Aorta (tissue), 5 donors: ENCODE measurements around the gene ENKD1. TPM values are rescaled to one million over a fixed set of nuclear protein-coding genes. Genes with fewer than 3 reads are reported as not detected.

Experiments used
- ATAC-seq: fragments of 200-7000 bp; cut with Tn5 transposase; one replicate; pipeline ENCODE4 v1.9.1; 2022; ENCODE audit warnings: moderate library complexity; ENCODE audit not compliant: low FRiP score
- DNase-seq, 2 donors: peaks; one replicate each; pipeline ENCODE4 v3.0.0-alpha.2; 2020
- H3K27ac ChIP-seq, 2 donors: one replicate each; pipeline ENCODE4 v1.5.1; 2013; ENCODE audit warnings: low read length in 2 of 2, mild to moderate bottlenecking in 2 of 2, moderate library complexity in 2 of 2, control low read depth in 1 of 2, inconsistent platforms in 1 of 2, low read depth in 1 of 2
- H3K27me3 ChIP-seq, 2 donors: one replicate each; pipeline ENCODE4 v1.6.1; 2013; ENCODE audit warnings: control low read depth in 1 of 2, low read length in 1 of 2, mild to moderate bottlenecking in 1 of 2, moderate library complexity in 1 of 2; ENCODE audit not compliant: insufficient read depth in 2 of 2, control insufficient read depth in 1 of 2
- H3K36me3 ChIP-seq, 2 donors: one replicate each; pipeline ENCODE4 v1.6.1; 2013; ENCODE audit warnings: control low read depth in 1 of 2, low read length in 1 of 2, mild to moderate bottlenecking in 1 of 2; ENCODE audit not compliant: insufficient read depth in 2 of 2, control insufficient read depth in 1 of 2
- H3K4me1 ChIP-seq, 2 donors: one replicate each; pipeline ENCODE4 v1.6.1; 2013; ENCODE audit warnings: low read length in 2 of 2, control low read depth in 1 of 2, mild to moderate bottlenecking in 1 of 2, moderate library complexity in 1 of 2; ENCODE audit not compliant: insufficient read depth in 2 of 2, control insufficient read depth in 1 of 2
- H3K4me3 ChIP-seq, 2 donors: one replicate each; pipeline ENCODE4 v1.5.1; 2013; ENCODE audit warnings: low read length in 2 of 2, control low read depth in 1 of 2, mild to moderate bottlenecking in 1 of 2
- H3K9me3 ChIP-seq: one replicate; pipeline ENCODE4 v1.6.1; 2013; ENCODE audit warnings: mild to moderate bottlenecking, low read length; ENCODE audit not compliant: control insufficient read depth
- WGBS, 2 donors: extraction: QIAGEN DNeasy Blood & Tissue Kit; methylation state at CpG; one replicate each; pipeline ENCODE4 v1.1.7; 2013; 5-methylcytosine and 5-hydroxymethylcytosine counted together
- intact Hi-C, 2 donors: fragments of 100-400 bp; cut with DNase I; formaldehyde crosslinking; loops; one replicate each; pipeline versions ENCODE4 v1.14.2 to v1.15.0; 2022
- polyA plus RNA-seq, 2 donors: library from polyadenylated mRNA; stranded (reverse); fragments of 200-250 nt; gene quantifications; one replicate each; pipeline ENCODE4 v1.2.3, GENCODE V29; 2013
- total RNA-seq, 2 donors: library from RNA; stranded (reverse); fragmentation: NEBNext Ultra II Directional; extraction: Animal tissue kit (Norgen Biotek cat#: 25700); gene quantifications; one replicate each; pipeline ENCODE4 v1.2.1, GENCODE V29; 2021
- donor health status: healthy with polysubstance abuse.
- donor health status: Bipolar disorder and iron deficiency.
- donor health status: DM: no; HTN: no; CAD: no.
- donor health status: DM: no; HTN: no; CAD: no.
- donor health status: DM: yes; HTN: yes; CAD: no.

Gene ENKD1
- total and polyA plus RNA-seq, 4 donors: 9.7 to 73.8 (median 14.2) TPM

- no peaks in the 10 kb centered on the region for H3K36me3 ChIP-seq
- H3K4me1 ChIP-seq: no peaks in the 10 kb centered on the region
- ATAC-seq: peak; percentile 87
- no peaks in the 10 kb centered on the region for H3K9me3 ChIP-seq
- no peaks in the 10 kb centered on the region for H3K27me3 ChIP-seq
- intact Hi-C loops: loop anchor here (1.0 to 5.0 kb wide), 3 partner anchors 106 to 147 kb away; partner anchors contain the start of gene CTCF (in 1 of the 2)
- H3K27ac ChIP-seq: peak overlapping the region in 1 of 2 donors; percentile 4
- no peak overlapping the region for H3K4me3 ChIP-seq
- 17 to 18% methylated on average over 14 to 18 of the region's 18 CpGs for WGBS, 2 donors
- peak; percentile 92 to 93 for DNase-seq
Observed at GRCh38 chr16:67667817-67668494, 1.4 kb upstream of the ENKD1 start.

DNA sequence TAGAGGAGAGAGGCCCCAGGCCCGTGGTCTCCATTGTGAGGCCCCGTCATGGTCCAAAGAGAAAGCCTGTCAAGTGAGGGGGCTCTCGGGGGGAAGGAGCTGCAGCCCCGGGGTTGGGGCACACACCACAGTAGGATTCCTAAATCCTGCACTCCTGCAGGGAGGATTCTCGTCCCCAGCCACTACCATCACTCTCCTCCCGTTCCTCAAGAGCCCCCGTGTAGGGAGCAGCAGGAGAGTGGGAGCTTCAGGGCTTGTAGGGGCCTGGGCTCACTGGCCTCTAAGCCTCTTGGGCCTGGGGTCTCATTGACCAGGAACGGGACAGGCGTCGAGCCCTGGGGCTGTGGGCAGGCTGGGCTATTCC lies 885 bp upstream of the ENKD1 start:
- no peaks in the 10 kb centered on the region for H3K27me3 ChIP-seq
- 19 to 31% methylated on average over 10 of the region's 10 CpGs for WGBS, 2 donors
- no peak for DNase-seq
- H3K9me3 ChIP-seq: no peaks in the 10 kb centered on the region
- peak; percentile 6 for ATAC-seq
- no peak overlapping the region for H3K4me3 ChIP-seq
- H3K27ac ChIP-seq: peak overlapping the region in 1 of 2 donors; percentile 4
- intact Hi-C loops: loop anchor here in 1 of 2 donors (1.0 to 5.0 kb wide), 2 partner anchors 105 to 120 kb away; partner anchors contain the start of gene CTCF
- no peaks in the 10 kb centered on the region for H3K4me1 ChIP-seq
- no peaks in the 10 kb centered on the region for H3K36me3 ChIP-seq

DNA sequence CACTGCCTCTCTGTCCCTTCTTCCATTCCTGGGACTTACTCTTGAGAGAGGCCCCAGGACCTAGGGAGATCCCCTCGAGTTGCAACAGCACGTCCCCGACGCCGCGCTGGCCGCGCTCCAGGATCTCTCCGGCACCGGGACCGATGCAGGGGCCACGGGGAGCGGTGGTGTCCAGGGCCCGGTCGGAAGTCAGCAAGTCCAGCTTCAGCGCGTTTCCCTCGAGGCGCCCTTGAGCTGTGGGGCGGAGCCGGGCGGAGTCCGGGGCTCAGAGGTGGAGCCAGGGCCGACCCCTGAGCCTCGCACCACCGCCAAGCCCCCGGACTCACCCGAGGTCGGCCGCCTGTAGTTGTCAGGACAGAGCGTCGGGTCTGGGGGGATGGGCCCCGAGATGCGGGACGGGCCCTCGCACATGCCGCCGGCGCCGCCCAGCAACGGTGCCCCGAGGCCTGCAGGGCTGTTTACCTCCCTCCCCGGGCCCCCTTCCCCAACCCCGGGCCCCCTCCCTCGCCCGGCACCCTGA lies 458 bp downstream of the ENKD1 start:
- no peaks in the 10 kb centered on the region for H3K9me3 ChIP-seq
- peak in 1 of 2 donors; percentile 86 for DNase-seq
- H3K27ac ChIP-seq: no peak overlapping the region
- peak; percentile 0 for ATAC-seq
- H3K4me3 ChIP-seq: peak overlapping the region; percentile 36 to 40
- no peaks in the 10 kb centered on the region for H3K27me3 ChIP-seq
- intact Hi-C loops: loop anchor here in 1 of 2 donors (5.0 kb wide), 1 partner anchor 119 kb away; no protein-coding TSS in a partner anchor
- no peaks in the 10 kb centered on the region for H3K36me3 ChIP-seq
- 1 to 2% methylated on average over 26 to 46 of the region's 46 CpGs for WGBS, 2 donors
- no peaks in the 10 kb centered on the region for H3K4me1 ChIP-seq

DNA sequence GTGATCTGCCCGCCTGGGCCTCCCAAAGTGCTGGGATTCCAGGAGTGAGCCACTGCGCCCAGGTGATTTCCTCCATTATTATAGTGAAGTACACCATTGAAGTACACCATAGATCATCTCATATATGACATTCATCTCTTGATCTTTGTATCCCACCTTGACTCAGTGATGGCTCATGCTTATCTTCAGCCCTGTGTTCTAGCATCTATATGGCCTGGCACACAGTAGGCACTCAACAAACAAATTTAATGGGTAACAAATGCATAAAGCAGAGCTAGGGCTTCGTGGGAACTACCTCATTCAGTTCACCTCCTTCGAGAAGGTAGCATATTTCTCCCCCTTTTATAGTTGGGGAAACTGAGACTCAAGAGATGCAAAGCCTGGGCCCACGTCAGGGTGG lies 952 bp downstream of the ENKD1 start:
- Histone ChIP-seq H3K27me3 (no peaks in the 10 kb centered on the region), H3K4me1 (no peaks in the 10 kb centered on the region), H3K9me3 (no peaks in the 10 kb centered on the region), H3K27ac (no peak overlapping the region), H3K4me3 (peak overlapping the region in 1 of 2 donors; percentile 36), H3K36me3 (no peaks in the 10 kb centered on the region)
- DNase-seq (no peak), ATAC-seq (no peak)
- intact Hi-C loops: loop anchor here in 1 of 2 donors (5.0 kb wide), 1 partner anchor 118 kb away; no protein-coding TSS in a partner anchor
- WGBS, 2 donors: 78 to 81% methylated on average over 5 of the region's 5 CpGs

- Histone ChIP-seq H3K27me3 (no peaks in the 10 kb centered on the region), H3K9me3 (no peaks in the 10 kb centered on the region), H3K4me3 (no peak overlapping the region), H3K27ac (no peak overlapping the region), H3K36me3 (no peaks in the 10 kb centered on the region), H3K4me1 (no peaks in the 10 kb centered on the region)
- no peak for DNase-seq
- no peak for ATAC-seq
- WGBS, 2 donors: 93 to 95% methylated on average over 7 of the region's 7 CpGs
- intact Hi-C loops: loop anchor here (5.0 kb wide), 2 partner anchors 103 to 118 kb away; partner anchors contain the start of gene CTCF (in 1 of the 2)
Observed at GRCh38 chr16:67664871-67665270, 1.7 kb downstream of the ENKD1 start.

GRCh38 chr16:67664258-67664657 lies 2.3 kb downstream of the ENKD1 start:
- WGBS, 2 donors: 89% methylated on average over 4 of the region's 4 CpGs
- Histone ChIP-seq H3K27me3 (no peaks in the 10 kb centered on the region), H3K27ac (no peak overlapping the region), H3K4me1 (no peaks in the 10 kb centered on the region), H3K36me3 (no peaks in the 10 kb centered on the region), H3K9me3 (no peaks in the 10 kb centered on the region), H3K4me3 (no peak overlapping the region)
- no peak for ATAC-seq
- intact Hi-C loops: loop anchor here in 1 of 2 donors (5.0 kb wide), 1 partner anchor 102 kb away; the partner anchor contains the start of gene CTCF
- DNase-seq: no peak

DNA sequence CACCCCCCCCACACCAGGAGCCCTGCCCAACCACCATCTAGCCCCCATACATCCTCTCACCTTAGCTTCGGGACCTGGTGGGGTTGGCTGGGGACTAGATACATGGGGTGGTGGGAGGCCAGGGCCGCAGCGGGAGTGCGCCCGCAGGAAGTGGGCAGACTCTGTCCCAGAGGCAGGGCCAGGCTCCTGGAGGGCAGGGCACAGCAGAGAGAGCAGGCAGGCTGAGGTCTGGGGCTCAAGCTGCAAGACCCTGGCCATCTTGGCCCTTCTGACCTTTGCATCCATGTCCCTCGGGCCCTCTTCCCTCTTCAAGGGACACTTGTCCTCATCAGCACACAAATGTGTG lies 2.7 kb downstream of the ENKD1 start:
- Histone ChIP-seq H3K27me3 (no peaks in the 10 kb centered on the region), H3K4me3 (no peak overlapping the region), H3K4me1 (no peaks in the 10 kb centered on the region), H3K27ac (no peak overlapping the region), H3K36me3 (no peaks in the 10 kb centered on the region), H3K9me3 (no peaks in the 10 kb centered on the region)
- intact Hi-C loops: loop anchor here in 1 of 2 donors (5.0 kb wide), 1 partner anchor 102 kb away; the partner anchor contains the start of gene CTCF
- no peak for DNase-seq
- 88 to 92% methylated on average over 6 of the region's 6 CpGs for WGBS, 2 donors
- no peak for ATAC-seq

DNA sequence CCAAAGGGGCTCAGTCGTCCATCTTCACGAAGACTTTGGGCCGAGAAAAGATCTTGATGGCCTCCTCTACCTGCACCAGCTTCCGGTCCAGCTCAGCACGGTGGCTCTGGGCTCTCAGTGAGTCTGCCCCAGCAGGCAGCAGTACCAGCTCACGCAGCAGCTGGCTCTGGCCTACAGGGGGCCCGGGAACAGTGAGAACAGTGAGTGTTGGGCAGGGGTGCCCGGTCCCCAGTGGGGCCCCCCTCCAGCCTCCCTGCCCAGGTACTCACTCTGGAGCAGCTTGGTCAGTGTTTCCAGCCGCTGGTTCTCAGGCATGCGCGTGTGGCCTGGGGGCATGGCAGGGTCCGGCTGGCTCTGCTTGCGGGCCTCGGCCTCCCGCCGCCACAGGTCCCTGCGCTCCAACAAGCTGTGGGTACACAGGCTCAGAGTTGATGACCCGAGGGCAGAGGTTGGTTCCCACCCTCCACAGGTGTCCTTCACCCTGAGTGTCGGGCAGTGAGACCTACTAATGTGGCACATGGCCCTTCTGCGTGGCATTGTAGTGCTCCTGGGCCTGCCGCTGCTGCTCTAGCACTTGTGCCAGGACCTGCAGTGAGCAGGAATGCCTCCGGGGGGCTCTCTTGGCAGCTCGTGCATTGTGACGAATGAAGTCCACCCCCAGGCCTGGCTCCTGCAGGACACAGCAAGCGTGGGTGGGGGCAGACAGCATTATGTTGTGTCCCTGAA lies 3.2 kb downstream of the ENKD1 start:
- 83 to 84% methylated on average over 25 of the region's 25 CpGs for WGBS, 2 donors
- intact Hi-C loops: loop anchor here in 1 of 2 donors (5.0 kb wide), 1 partner anchor 101 kb away; the partner anchor contains the start of gene CTCF
- DNase-seq: peak in 1 of 2 donors; percentile 75
- Histone ChIP-seq H3K4me1 (no peaks in the 10 kb centered on the region), H3K9me3 (no peaks in the 10 kb centered on the region), H3K27ac (no peak overlapping the region), H3K4me3 (no peak overlapping the region), H3K36me3 (no peaks in the 10 kb centered on the region), H3K27me3 (no peaks in the 10 kb centered on the region)
- no peak for ATAC-seq
